Measurements from ENCODE around the gene SLC24A4.

The SLC24A4 gene

DNA sequence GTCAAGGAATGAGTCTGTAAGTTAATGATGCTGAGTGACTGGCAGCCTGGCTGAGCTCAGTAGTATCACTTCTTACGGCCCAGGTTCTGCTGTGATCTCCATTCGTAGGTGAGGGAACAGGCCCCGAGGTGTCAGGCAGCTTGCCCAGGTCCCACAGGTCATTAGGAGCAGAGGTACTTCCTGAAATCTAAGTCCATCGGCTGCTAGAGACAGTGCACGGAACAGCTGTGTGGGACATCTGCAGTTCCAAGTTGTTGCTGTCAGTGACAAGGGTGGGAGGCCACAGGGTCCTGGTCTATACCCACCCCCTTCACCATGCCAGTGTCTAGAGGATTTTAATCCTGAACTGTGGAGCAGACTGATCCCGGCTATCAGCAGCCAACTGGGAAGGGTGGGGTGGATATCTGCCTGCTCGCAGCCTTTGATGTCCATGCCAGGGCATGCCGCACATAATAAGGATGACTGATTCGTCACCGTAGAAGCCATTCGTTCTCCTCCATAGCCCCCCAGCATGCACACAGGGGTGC, 108.3 kb downstream of the SLC24A4 start:
- no peak for DNase-seq (ENCODE audit: low spot score)
- in situ Hi-C loops (cut with MboI; ENCODE audit: low pct_unique_long_range_greater_than_20kb, low sequenced_read_pairs, unreplicated experiment), result no loop called here

DNA sequence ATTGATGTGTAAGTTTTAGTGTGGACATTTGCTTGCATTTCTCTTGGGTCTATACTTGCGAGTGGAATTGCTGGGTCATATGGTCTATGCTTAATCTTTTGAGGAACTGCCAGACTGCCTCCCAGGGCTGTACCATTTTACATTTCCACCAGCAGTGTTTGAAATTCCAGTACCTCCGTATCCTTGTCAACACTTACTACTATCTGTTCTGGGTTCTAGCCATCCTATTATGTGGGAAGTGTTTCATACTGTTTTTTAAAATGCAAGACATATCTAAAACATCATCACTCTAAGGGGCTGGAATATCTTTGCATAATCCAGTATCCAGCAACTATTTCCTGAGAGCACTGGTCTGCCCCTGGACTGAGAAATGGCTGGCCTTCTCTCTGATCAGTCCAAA, 110.4 kb downstream of the SLC24A4 start:
- DNase-seq (ENCODE audit: low spot score), result no peak
- TF ChIP-seq, protein P1, sequence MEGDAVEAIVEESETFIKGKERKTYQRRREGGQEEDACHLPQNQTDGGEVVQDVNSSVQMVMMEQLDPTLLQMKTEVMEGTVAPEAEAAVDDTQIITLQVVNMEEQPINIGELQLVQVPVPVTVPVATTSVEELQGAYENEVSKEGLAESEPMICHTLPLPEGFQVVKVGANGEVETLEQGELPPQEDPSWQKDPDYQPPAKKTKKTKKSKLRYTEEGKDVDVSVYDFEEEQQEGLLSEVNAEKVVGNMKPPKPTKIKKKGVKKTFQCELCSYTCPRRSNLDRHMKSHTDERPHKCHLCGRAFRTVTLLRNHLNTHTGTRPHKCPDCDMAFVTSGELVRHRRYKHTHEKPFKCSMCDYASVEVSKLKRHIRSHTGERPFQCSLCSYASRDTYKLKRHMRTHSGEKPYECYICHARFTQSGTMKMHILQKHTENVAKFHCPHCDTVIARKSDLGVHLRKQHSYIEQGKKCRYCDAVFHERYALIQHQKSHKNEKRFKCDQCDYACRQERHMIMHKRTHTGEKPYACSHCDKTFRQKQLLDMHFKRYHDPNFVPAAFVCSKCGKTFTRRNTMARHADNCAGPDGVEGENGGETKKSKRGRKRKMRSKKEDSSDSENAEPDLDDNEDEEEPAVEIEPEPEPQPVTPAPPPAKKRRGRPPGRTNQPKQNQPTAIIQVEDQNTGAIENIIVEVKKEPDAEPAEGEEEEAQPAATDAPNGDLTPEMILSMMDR (IDR thresholded peaks at IDR 0.05; ENCODE audit: extremely low read depth, insufficient read depth, missing control alignments), result no peak
- in situ Hi-C loops (cut with MboI; ENCODE audit: low pct_unique_long_range_greater_than_20kb, low sequenced_read_pairs, unreplicated experiment), result no loop called here

More for the DNA sequence above, 108.3 kb downstream of the SLC24A4 start:
- TF ChIP-seq, protein P1 (IDR thresholded peaks at IDR 0.05; ENCODE audit: extremely low read depth, insufficient read depth, missing control alignments), result no peak

DNA sequence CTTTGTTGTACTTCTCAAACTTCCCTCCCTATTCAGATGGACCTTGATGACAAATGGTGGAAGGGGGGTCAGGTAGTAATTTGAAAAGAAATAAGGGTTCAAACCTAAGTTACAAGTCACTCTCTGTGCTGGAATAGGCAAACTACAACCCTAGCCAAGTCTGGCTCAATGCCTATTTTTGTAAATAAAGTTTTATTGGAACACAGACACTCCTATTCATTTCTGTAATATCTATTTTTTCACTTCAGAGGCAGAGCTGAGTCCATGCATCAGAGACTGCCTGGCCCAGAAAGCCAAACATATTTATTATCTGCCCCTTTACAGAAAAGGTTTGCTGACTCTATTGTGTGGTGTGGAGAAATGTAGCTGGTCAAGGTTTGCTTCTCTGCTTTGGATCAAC, 112.2 kb downstream of the SLC24A4 start:
- no peak for DNase-seq (ENCODE audit: low spot score)
- TF ChIP-seq, protein P1 (IDR thresholded peaks at IDR 0.05; ENCODE audit: extremely low read depth, insufficient read depth, missing control alignments), result no peak
- in situ Hi-C loops (cut with MboI; ENCODE audit: low pct_unique_long_range_greater_than_20kb, low sequenced_read_pairs, unreplicated experiment), result no loop called here

DNA sequence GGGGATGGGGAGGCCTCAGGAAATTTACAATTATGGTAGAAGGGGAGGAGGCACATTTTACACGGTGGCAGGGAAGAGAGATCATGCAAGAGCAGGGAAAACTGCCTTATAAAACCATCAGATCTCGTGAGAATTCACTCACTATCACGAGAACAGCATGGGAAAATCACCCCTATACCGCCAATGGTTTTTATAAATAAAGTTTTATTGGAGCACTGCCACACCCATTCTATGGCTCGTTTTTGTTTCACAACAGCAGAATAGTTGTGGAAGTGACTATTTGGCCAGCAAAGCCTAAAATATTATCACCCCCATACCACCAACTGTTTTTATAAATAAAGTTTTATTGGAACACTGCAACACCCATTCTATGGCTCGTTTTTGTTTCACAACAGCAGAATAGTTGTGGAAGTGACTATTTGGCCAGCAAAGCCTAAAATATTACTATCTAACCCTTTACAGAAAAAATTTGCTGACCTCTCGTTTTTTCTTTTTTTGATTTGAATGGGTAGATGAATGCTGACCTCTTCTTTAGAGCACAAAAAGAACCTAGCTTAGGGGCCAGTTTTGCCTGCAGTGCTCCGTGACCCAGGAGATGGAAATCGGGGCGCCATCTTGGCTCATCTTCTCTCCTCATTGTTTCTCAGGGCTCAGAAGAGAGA, 113.3 kb downstream of the SLC24A4 start:
- TF ChIP-seq, protein P1 (IDR thresholded peaks at IDR 0.05; ENCODE audit: extremely low read depth, insufficient read depth, missing control alignments), result no peak
- in situ Hi-C loops (cut with MboI; ENCODE audit: low pct_unique_long_range_greater_than_20kb, low sequenced_read_pairs, unreplicated experiment), result no loop called here
- no peak for DNase-seq (ENCODE audit: low spot score)

DNA sequence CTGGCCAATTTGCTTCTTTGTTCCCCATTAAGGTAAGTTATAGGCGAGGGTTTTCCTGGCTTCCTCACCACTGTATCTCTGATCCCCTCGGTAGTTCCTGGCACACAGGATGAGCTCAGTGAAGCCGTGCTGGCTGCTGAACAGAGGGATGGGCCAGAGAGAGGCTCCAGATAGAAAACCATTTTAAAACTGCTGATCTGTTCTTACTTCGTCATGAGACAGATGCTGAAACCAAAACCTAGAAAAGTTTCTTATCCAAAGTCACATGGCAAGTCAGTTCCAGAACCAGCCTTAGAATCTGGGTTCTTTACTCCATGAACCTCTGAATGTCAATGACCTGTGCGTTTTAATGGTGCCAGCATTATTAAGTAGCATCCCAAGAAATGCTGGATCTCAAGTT, 114.3 kb downstream of the SLC24A4 start:
- in situ Hi-C loops (cut with MboI; ENCODE audit: low pct_unique_long_range_greater_than_20kb, low sequenced_read_pairs, unreplicated experiment), result no loop called here
- TF ChIP-seq, protein P1 (IDR thresholded peaks at IDR 0.05; ENCODE audit: extremely low read depth, insufficient read depth, missing control alignments), result no peak
- DNase-seq (ENCODE audit: low spot score), result no peak

DNA sequence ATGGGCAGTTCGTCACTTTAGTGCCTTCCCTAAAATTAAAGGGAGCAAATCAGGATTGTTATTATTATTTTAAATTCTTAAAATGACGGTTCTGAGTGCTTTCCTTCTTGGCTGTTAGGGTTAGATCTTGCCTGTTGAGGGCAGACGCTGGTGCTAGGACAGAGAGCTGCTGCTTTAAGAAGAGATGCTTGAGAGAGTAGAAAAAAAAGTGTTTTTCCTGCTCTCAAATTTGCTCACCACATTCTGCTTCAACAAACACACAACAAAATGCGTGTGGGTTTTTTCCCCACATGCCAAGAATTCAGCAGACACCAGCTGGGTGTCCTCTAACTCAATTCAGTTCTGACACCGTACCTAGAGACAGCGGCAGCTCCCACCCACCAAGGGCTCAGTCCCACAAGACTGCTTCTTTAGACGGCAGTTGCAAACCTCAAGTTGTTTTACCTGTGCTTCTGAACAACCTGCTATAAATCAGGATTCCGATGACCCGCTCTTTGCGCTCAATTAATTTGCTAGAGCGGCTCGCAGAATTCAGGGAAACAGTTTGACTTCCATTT, 114.8 kb downstream of the SLC24A4 start:
- TF ChIP-seq, protein P1 (IDR thresholded peaks at IDR 0.05; ENCODE audit: extremely low read depth, insufficient read depth, missing control alignments), result no peak
- DNase-seq (ENCODE audit: low spot score), result no peak
- in situ Hi-C loops (cut with MboI; ENCODE audit: low pct_unique_long_range_greater_than_20kb, low sequenced_read_pairs, unreplicated experiment), result no loop called here
